Lower leg skin (tissue), 4 donors: ENCODE results near the gene IL1RAPL1. TPM values are rescaled to one million over a fixed set of nuclear protein-coding genes. Genes with fewer than 3 reads are reported as not detected.

ENCODE experiments used
- DNase-seq, 2 donors: peaks; one replicate each; pipeline ENCODE4 v3.0.0-alpha.2; 2019; ENCODE audit warnings: low spot score in 2 of 2
- H3K4me3 ChIP-seq: fragments of 200-600 bp; sonication (generic); 2 replicates; pipeline ENCODE4 v1.5.1; 2017; ENCODE audit warnings: mild to moderate bottlenecking, low read depth; ENCODE audit not compliant: poor library complexity, severe bottlenecking
- CTCF ChIP-seq, 3 donors: fragments of 450-650 bp; IDR thresholded peaks; one replicate each; pipeline ENCODE4 v1.5.1; 2016; ENCODE audit warnings: antibody characterized with exemption in 3 of 3, mild to moderate bottlenecking in 3 of 3, moderate library complexity in 2 of 3
- POLR2A ChIP-seq, 2 donors: fragments of 450-650 bp; IDR thresholded peaks; one replicate each; pipeline ENCODE4 v1.6.1; 2016 to 2017; ENCODE audit warnings: antibody characterized with exemption in 2 of 2, mild to moderate bottlenecking in 1 of 2, moderate library complexity in 1 of 2
- WGBS, 2 donors: methylation state at CpG; one replicate each; pipeline ENCODE4 v1.1.5; 2018; 5-methylcytosine and 5-hydroxymethylcytosine counted together
- intact Hi-C: fragments of 100-400 bp; cut with DNase I; formaldehyde crosslinking; loops from one replicate; pipeline ENCODE4 v1.15.0; 2023; ENCODE audit warnings: low total_unique reads
- total RNA-seq, 4 donors: library from RNA; depleted of rRNA; stranded (reverse); fragments of >200 nt; gene quantifications; one replicate each; pipeline ENCODE4 v1.1.0, GENCODE V29; 2016

The IL1RAPL1 gene
- total RNA-seq, 4 donors from 2014 or later: 0.07 to 1.8 (median 0.10) TPM; not detected in 1

DNA sequence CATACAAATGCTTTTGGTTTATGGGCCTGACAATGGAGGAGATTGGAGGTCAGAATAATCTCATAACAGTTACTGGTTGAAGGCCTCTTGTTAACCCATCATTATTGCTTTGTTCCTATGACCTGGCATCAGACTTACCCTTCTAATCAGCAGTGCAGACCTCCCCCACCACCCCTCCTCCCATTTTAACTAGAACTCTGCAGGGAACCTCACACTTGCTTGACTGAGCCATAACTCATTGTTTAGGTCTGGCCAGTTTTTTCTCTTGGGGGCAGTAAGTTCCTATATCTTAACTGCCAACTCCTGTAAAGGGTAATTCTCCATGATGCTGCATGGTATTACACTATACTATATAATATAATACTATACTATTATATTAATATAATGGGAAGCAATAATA, 609.3 kb downstream of the IL1RAPL1 start:
- no peak for DNase-seq
- intact Hi-C loops: no loop called here
- H3K4me3 ChIP-seq: no peak overlapping the region

DNA sequence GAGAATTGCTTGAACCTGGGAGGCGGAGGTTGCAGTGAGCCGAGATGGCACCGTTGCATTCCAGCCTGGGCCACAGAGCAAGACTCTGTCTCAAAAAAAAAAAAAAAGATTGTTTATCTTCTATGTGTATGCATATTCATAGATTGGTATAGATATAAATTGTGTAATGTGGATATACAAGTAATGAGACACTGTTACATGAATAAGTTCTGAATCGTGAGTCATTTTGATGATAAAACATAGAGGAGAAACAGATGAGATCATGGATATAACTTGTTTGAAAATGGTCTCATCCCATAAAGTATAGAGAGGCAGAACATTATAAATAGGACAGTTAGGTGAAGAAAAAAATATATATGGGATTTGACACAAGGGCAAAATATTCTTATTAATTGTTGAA, 628.0 kb downstream of the IL1RAPL1 start:
- no peak for DNase-seq
- intact Hi-C loops: no loop called here
- no peak overlapping the region for H3K4me3 ChIP-seq
- no peak for TF ChIP-seq CTCF (IDR thresholded peaks at IDR 0.05)
- TF ChIP-seq POLR2A (IDR thresholded peaks at IDR 0.05): no peak
- WGBS, 2 donors: 79 to 81% methylated on average over 4 of the region's 4 CpGs

More for the DNA sequence above, 609.3 kb downstream of the IL1RAPL1 start:
- TF ChIP-seq POLR2A (IDR thresholded peaks at IDR 0.05): no peak
- TF ChIP-seq CTCF (IDR thresholded peaks at IDR 0.05): no peak

DNA sequence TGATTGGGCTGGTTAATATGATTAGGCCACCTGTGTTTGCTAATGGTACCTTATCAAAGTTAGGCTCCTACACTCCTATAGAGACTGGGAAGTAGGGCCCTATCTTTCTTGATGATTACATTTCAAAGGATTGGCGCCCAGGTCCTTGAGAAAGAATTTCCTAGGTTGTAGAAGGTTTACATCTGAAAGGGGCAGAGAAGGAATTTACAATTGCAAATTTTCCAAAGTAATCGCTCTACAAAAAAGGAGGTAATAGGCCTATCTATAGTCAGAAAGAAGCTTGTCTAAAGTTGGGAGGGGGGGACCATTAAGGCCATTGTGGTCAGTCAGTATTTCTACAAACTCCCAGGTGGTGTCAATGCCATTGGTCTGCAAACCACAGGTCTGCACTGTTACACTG, 638.4 kb downstream of the IL1RAPL1 start:
- intact Hi-C loops: no loop called here
- no peak for DNase-seq
- H3K4me3 ChIP-seq: no peak overlapping the region
- TF ChIP-seq CTCF (IDR thresholded peaks at IDR 0.05) (no peak), POLR2A (IDR thresholded peaks at IDR 0.05) (no peak)
- WGBS, 2 donors: 46 to 82% methylated on average over 2 of the region's 2 CpGs

DNA sequence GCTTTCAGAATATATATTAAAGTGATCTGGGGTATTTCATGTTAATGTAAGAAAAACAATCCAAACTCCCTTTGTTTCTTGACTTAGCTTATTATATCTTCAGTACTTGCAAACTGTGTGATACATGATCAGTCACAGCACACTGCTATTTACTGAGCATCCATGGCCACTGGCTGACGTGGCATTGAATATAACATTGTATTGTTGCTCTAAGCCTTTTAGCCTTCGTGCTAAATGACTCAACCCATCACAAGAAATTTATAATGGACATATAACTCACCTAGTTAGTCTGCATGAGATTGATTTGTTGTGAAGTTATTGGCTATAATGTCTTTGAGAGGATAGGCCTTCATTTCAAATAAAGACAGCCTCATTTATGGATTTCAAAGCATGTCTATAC, 642.6 kb downstream of the IL1RAPL1 start:
- intact Hi-C loops: no loop called here
- DNase-seq: no peak
- no peak for TF ChIP-seq CTCF (IDR thresholded peaks at IDR 0.05)
- no peak for TF ChIP-seq POLR2A (IDR thresholded peaks at IDR 0.05)
- WGBS, 2 donors: 52 to 75% methylated on average over 2 of the region's 2 CpGs
- H3K4me3 ChIP-seq: no peak overlapping the region

- no peak overlapping the region for H3K4me3 ChIP-seq
- WGBS, 2 donors: 39 to 45% methylated on average over 2 of the region's 2 CpGs
- no peak for DNase-seq
- intact Hi-C loops: no loop called here
- no peak for TF ChIP-seq CTCF (IDR thresholded peaks at IDR 0.05)
These were observed 644.6 kb downstream of the IL1RAPL1 start for GRCh38 chrX:29231800-29232199.

DNA sequence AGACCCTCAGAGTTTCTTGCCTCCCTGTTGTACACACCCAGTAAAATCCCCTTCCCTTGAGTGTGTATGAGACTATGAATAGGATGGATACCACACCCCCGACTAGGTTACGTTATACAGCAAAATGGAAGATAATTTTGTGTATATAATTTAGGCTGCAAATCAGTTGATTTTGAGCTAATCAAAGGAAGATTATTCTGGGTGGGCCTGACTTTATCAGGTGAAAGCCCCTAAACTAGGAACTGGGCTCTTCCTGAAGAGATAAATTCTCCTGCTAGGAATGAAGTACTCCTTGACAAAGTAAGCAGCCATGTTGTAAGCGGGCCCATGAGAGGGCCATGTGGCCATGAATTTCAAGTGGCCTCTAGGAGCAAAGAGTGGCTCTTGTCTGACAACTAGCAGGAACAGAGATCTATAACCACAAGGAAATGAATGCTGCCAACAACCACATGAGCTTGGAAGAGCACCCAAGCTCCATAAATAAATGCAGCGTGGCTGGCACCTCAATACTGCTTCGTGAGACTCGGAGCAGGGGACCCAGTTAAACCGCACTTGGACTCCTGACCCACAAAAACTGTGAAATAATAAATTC, 646.4 kb downstream of the IL1RAPL1 start:
- intact Hi-C loops: no loop called here
- 73 to 80% methylated on average over 7 of the region's 7 CpGs for WGBS, 2 donors
- DNase-seq: no peak
- H3K4me3 ChIP-seq: no peak overlapping the region
- TF ChIP-seq POLR2A (IDR thresholded peaks at IDR 0.05): no peak
- TF ChIP-seq CTCF (IDR thresholded peaks at IDR 0.05): no peak
